Activated B cell treated with CpG ODN at 0.5 μM for 24 hours (primary cell): Measurements from ENCODE around the gene PIGC. TPM values are rescaled to one million over a fixed set of nuclear protein-coding genes. Genes with fewer than 3 reads are reported as not detected.

ENCODE experiments used
- ATAC-seq: fragments of 200-7000 bp; cut with Tn5 transposase; one replicate; pipeline ENCODE4 v1.10.0; 2021; ENCODE audit warnings: low read depth, mild to moderate bottlenecking, moderate library complexity
- CTCF ChIA-PET: fragments of 350-600 bp; sonication (Branson Sonifier 250); formaldehyde crosslinking; loops from one replicate; lab custom pipeline; 2021; ENCODE audit warnings: antibody characterized with exemption; lab: Charles Lee
- POLR2A ChIA-PET: fragments of 350-600 bp; sonication (Branson Sonifier 250); formaldehyde crosslinking; loops from one replicate; lab custom pipeline; 2021; ENCODE audit warnings: antibody characterized with exemption; lab: Charles Lee
- DNase-seq: peaks from one replicate; pipeline ENCODE4 v3.0.0; 2022
- H3K27ac Mint-ChIP-seq: one replicate; pipeline ENCODE4 v1.8.0; 2020; ENCODE audit warnings: mixed read lengths
- H3K27me3 Mint-ChIP-seq: one replicate; pipeline ENCODE4 v1.8.0; 2021; ENCODE audit warnings: mixed read lengths
- H3K36me3 Mint-ChIP-seq: one replicate; pipeline ENCODE4 v1.8.0; 2021; ENCODE audit warnings: low read depth, mixed read lengths
- H3K4me1 Mint-ChIP-seq: one replicate; pipeline ENCODE4 v1.8.0; 2021; ENCODE audit warnings: mixed read lengths
- H3K4me3 Mint-ChIP-seq: one replicate; pipeline ENCODE4 v1.8.0; 2020; ENCODE audit warnings: mild to moderate bottlenecking, mixed read lengths
- H3K9me3 Mint-ChIP-seq: one replicate; pipeline ENCODE4 v1.8.0; 2020; ENCODE audit warnings: mixed read lengths
- CTCF ChIP-seq: fragments of 200-600 bp; IDR thresholded peaks from one replicate; pipeline ENCODE4 v1.8.0; 2022; ENCODE audit warnings: antibody characterized with exemption, mild to moderate bottlenecking
- intact Hi-C: fragments of 100-400 bp; cut with micrococcal nuclease; formaldehyde crosslinking; loops from one replicate; pipeline ENCODE4 v1.15.1; 2024
- total RNA-seq: library from RNA; stranded (reverse); gene quantifications from 2 replicates; pipeline ENCODE4 v1.2.3, GENCODE V29; 2022

The PIGC gene
- total RNA-seq, 1 donor from 2014 or later: 24.2 TPM

DNA sequence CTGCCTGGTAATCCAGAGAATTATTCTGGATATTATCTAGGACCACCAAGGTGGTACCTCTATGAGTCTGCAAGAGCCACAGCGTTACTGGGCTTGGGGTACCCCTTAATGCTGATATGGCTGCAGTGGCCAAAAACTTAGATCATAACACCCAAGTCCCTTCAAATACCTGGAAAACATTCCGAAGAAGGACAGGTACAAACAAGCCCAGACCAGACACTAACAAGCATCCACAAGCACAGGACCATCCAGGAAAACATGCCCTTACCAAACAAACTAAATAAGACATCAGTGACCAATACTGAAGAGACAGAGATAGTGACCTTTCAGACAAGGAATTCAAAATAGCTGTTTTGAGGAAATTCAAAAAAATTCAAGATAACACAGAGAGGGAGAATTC, 20.5 kb downstream of the PIGC start:
- no peaks in the 10 kb centered on the region for H3K9me3 Mint-ChIP-seq
- intact Hi-C loops: no loop called here
- no peaks in the 10 kb centered on the region for H3K4me1 Mint-ChIP-seq
- DNase-seq: no peak
- H3K27ac Mint-ChIP-seq: no peak overlapping the region
- no peaks in the 10 kb centered on the region for H3K27me3 Mint-ChIP-seq
- ATAC-seq: no peak
- no peak overlapping the region for H3K4me3 Mint-ChIP-seq
- no peak for TF ChIP-seq CTCF
- no peaks in the 10 kb centered on the region for H3K36me3 Mint-ChIP-seq
- POLR2A ChIA-PET: no interaction called here
- CTCF ChIA-PET: no interaction called here

DNA sequence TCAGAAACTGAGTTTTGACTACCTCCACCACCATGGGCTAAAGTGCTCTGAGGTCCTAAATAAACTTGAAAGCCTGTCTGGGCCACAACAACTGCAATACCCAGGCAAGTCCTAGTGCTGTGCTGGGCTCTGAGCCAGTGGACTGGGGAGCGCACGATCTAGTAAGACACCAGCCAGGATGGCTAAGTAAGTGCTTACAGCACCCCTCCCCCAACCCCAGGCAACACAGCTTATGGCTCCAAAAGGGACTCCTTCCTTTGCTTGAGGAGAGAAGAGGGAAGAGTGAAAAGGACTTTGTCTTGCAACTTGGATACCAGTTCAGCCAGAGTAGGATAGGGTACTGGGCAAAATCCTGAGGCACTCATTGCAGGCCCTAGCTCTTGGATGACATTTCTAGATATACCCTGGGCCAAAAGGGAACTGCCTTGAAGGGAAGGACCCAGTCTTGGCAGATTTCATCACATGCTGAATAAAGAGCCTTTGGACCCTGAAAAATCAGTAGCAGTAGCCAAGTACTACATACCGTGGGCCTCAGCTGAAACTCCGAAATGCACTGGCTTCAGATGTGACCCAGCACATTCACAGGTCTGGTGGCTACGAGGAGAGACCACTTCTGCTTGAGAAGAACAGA, 21.8 kb downstream of the PIGC start:
- ATAC-seq: no peak
- intact Hi-C loops: no loop called here
- ChIA-PET POLR2A (no interaction called here), CTCF (interaction anchor here (1.3 kb wide), 1 partner anchor 420 kb away, joined by 3 read pairs; no protein-coding TSS in a partner anchor)
- no peak for TF ChIP-seq CTCF
- H3K4me1 Mint-ChIP-seq: no peaks in the 10 kb centered on the region
- no peaks in the 10 kb centered on the region for H3K36me3 Mint-ChIP-seq
- DNase-seq: no peak
- H3K27me3 Mint-ChIP-seq: no peaks in the 10 kb centered on the region
- no peak overlapping the region for H3K4me3 Mint-ChIP-seq
- H3K9me3 Mint-ChIP-seq: no peaks in the 10 kb centered on the region
- no peak overlapping the region for H3K27ac Mint-ChIP-seq

DNA sequence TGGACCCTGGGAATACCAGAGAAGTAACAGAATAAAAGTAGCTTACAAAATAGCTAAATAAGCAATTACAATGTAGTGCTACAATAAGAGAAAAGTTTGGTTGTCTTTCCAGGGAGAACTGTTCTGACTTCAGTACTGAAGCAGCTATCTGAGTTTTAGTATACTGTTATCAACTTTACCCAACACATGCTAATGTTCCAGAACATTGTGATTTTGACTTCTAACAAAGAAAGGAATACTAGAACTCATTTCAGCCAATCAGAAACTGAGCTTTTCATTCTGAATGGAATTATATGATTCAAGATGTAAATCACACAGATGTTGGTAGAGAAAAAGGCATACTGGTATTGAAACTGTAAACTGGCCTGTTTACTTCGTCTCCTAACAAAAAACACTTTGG, 23.5 kb downstream of the PIGC start, which contains the start of gene C1orf105:
TSS of gene C1orf105 (plus strand) at position 301 of the 400 bp plus-strand sequence. CDS start 201 bp downstream, outside the sequence.
- Mint-ChIP-seq H3K4me3 (no peak within 1 kb of the TSS), H3K27me3 (no peaks in the 10 kb centered on the region), H3K4me1 (no peaks in the 10 kb centered on the region), H3K27ac (no peak within 1 kb of the TSS), H3K9me3 (no peaks in the 10 kb centered on the region), H3K36me3 (no peaks in the 10 kb centered on the region)
- DNase-seq: no peak
- intact Hi-C loops: no loop called here
- POLR2A ChIA-PET: no interaction called here
- TF ChIP-seq CTCF: no peak
- CTCF ChIA-PET: interaction anchor here (0.9 to 1.2 kb wide), 3 partner anchors 330 to 420 kb away, joined by 3 to 4 read pairs (median 3); no protein-coding TSS in a partner anchor
- ATAC-seq: no peak

DNA sequence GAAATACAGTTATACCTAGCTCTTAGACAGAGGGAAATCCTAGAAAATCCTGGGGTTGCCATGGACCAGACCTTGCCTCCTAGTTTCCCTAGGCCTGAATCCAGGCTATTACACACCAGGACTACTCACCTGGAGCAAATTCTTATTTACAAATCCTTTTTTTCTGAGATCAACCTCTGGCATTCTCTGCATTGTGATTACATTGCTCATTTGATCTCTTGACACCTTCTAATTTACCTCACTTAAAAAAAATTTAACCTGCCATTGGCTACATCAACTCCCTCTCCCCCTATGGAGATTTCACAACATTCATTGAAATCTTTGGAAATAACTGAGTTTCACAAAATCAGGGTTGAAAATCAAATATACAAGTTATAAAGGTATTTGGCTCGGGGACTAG, 26.3 kb downstream of the PIGC start:
- POLR2A ChIA-PET: no interaction called here
- DNase-seq: no peak
- no peak for ATAC-seq
- no peak overlapping the region for H3K27ac Mint-ChIP-seq
- intact Hi-C loops: no loop called here
- H3K4me3 Mint-ChIP-seq: no peak overlapping the region
- no peaks in the 10 kb centered on the region for H3K4me1 Mint-ChIP-seq
- no peaks in the 10 kb centered on the region for H3K36me3 Mint-ChIP-seq
- no peaks in the 10 kb centered on the region for H3K27me3 Mint-ChIP-seq
- H3K9me3 Mint-ChIP-seq: no peaks in the 10 kb centered on the region
- TF ChIP-seq CTCF: no peak
- CTCF ChIA-PET: interaction anchor here (1.0 kb wide), 1 partner anchor 415 kb away, joined by 3 read pairs; no protein-coding TSS in a partner anchor

GRCh38 chr1:172416496-172417035, 27.3 kb downstream of the PIGC start:
- Mint-ChIP-seq H3K9me3 (no peaks in the 10 kb centered on the region), H3K27me3 (no peaks in the 10 kb centered on the region), H3K4me3 (no peak overlapping the region), H3K4me1 (no peaks in the 10 kb centered on the region), H3K27ac (no peak overlapping the region), H3K36me3 (no peaks in the 10 kb centered on the region)
- ATAC-seq (no peak), DNase-seq (no peak)
- ChIA-PET CTCF (interaction anchor here (1.0 to 1.1 kb wide), 2 partner anchors 12 to 414 kb away, joined by 4 to 6 read pairs; no protein-coding TSS in a partner anchor), POLR2A (no interaction called here)
- intact Hi-C loops: no loop called here
- no peak for TF ChIP-seq CTCF
